T-cell (primary cell): ENCODE measurements around the gene COL23A1. TPM values are rescaled to one million over a fixed set of nuclear protein-coding genes. Genes with fewer than 3 reads are reported as not detected.

Experiments used
- ATAC-seq, 4 experiments: fragments of 200-7000 bp in 3 of 4; fragments of 150-1000 bp in 1 of 4; cut with Tn5 transposase; replicated peaks in 1 of 4; 1 replicate in 3 of 4; 2 replicates in 1 of 4; pipeline ENCODE4 v1.10.0; 2021; ENCODE audit warnings: moderate library complexity in 3 of 4, mild to moderate bottlenecking in 2 of 4, moderate number of reproducible peaks in 1 of 4
- CTCF ChIA-PET, 2 donors: fragments of 300-600 bp; sonication (Branson Sonifier 250); formaldehyde crosslinking; loops; one replicate each; lab custom pipeline; 2022; ENCODE audit warnings: antibody characterized with exemption in 2 of 2; lab: Charles Lee
- POLR2A ChIA-PET, 2 donors: fragments of 300-600 bp; sonication (Branson Sonifier 250); formaldehyde crosslinking; loops; one replicate each; lab custom pipeline; 2022; ENCODE audit warnings: antibody characterized with exemption in 2 of 2; lab: Charles Lee
- DNase-seq, 35 experiments: peaks; one replicate each; pipeline versions ENCODE4 v3.0.0 to v3.0.0-alpha.2; 2013 to 2023
- H3K27ac ChIP-seq: one replicate; pipeline ENCODE4 v1.5.1; 2013; ENCODE audit warnings: low read length
- H3K27me3 ChIP-seq, 2 experiments: replicated peaks in 1 of 2; 1 replicate in 1 of 2; 2 replicates in 1 of 2; pipeline versions ENCODE4 v1.6.1 to v1.7.0; 2013; ENCODE audit warnings: low read length in 1 of 2, mixed read lengths in 1 of 2; ENCODE audit not compliant: control insufficient read depth in 2 of 2, insufficient read depth in 2 of 2; ENCODE audit errors: extremely low read depth in 1 of 2
- H3K36me3 ChIP-seq, 2 donors: 1 replicate in 1 of 2; 2 replicates in 1 of 2; pipeline versions ENCODE4 v1.6.1 to v1.7.0; 2013; ENCODE audit warnings: low read length in 1 of 2; ENCODE audit not compliant: control insufficient read depth in 2 of 2, insufficient read depth in 1 of 2; ENCODE audit errors: extremely low read depth in 1 of 2
- H3K4me1 ChIP-seq, 2 experiments: 1 replicate in 1 of 2; 2 replicates in 1 of 2; pipeline versions ENCODE4 v1.6.1 to v1.7.0; 2013; ENCODE audit warnings: low read length in 2 of 2, mixed read lengths in 1 of 2; ENCODE audit not compliant: insufficient read depth in 2 of 2, control insufficient read depth in 1 of 2; ENCODE audit errors: extremely low read depth in 1 of 2
- H3K4me3 ChIP-seq, 2 donors: 1 replicate in 1 of 2; 2 replicates in 1 of 2; pipeline versions ENCODE4 v1.5.1 to v1.7.0; 2013; ENCODE audit warnings: mild to moderate bottlenecking in 2 of 2, low read length in 1 of 2, moderate library complexity in 1 of 2; ENCODE audit not compliant: control insufficient read depth in 1 of 2; ENCODE audit errors: extremely low read depth in 1 of 2
- H3K9me3 ChIP-seq: 2 replicates; pipeline ENCODE4 v1.7.0; 2013
- H3K27ac Mint-ChIP-seq, 2 donors: one replicate each; pipeline ENCODE4 v1.8.0; 2020 to 2021; ENCODE audit warnings: mild to moderate bottlenecking in 2 of 2, mixed read lengths in 2 of 2
- H3K27me3 Mint-ChIP-seq, 2 donors: one replicate each; pipeline ENCODE4 v1.8.0; 2021 to 2022; ENCODE audit warnings: mixed read lengths in 2 of 2
- H3K36me3 Mint-ChIP-seq: one replicate; pipeline ENCODE4 v1.8.0; 2021; ENCODE audit warnings: mixed read lengths
- H3K4me1 Mint-ChIP-seq, 3 donors: one replicate each; pipeline ENCODE4 v1.8.0; 2020 to 2022; ENCODE audit warnings: mixed read lengths in 3 of 3, mild to moderate bottlenecking in 1 of 3
- H3K4me3 Mint-ChIP-seq, 3 donors: one replicate each; pipeline ENCODE4 v1.8.0; 2020 to 2022; ENCODE audit warnings: mild to moderate bottlenecking in 3 of 3, mixed read lengths in 3 of 3, moderate library complexity in 3 of 3
- H3K9me3 Mint-ChIP-seq, 3 donors: one replicate each; pipeline ENCODE4 v1.8.0; 2020 to 2022; ENCODE audit warnings: mixed read lengths in 3 of 3
- WGBS: methylation state at CpG from one replicate; pipeline ENCODE4 v1.1.5; 2013; ENCODE audit warnings: missing lambda C conversion rate; ENCODE audit not compliant: insufficient coverage; 5-methylcytosine and 5-hydroxymethylcytosine counted together
- total RNA-seq, 35 experiments: library from RNA in 6 of 35; stranded (reverse) in 6 of 35; fragments of 120-200 nt in 1 of 35; gene quantifications; one replicate each; pipeline versions ENCODE4 v1.2.1 to v1.2.4 and lab custom pipeline; 2013 to 2026

The COL23A1 gene
- total RNA-seq, 5 donors from 2014 or later (not counting 1 experiment from before 2014, with no cell fraction given), result 0.07 to 0.13 TPM; not detected in 3

DNA sequence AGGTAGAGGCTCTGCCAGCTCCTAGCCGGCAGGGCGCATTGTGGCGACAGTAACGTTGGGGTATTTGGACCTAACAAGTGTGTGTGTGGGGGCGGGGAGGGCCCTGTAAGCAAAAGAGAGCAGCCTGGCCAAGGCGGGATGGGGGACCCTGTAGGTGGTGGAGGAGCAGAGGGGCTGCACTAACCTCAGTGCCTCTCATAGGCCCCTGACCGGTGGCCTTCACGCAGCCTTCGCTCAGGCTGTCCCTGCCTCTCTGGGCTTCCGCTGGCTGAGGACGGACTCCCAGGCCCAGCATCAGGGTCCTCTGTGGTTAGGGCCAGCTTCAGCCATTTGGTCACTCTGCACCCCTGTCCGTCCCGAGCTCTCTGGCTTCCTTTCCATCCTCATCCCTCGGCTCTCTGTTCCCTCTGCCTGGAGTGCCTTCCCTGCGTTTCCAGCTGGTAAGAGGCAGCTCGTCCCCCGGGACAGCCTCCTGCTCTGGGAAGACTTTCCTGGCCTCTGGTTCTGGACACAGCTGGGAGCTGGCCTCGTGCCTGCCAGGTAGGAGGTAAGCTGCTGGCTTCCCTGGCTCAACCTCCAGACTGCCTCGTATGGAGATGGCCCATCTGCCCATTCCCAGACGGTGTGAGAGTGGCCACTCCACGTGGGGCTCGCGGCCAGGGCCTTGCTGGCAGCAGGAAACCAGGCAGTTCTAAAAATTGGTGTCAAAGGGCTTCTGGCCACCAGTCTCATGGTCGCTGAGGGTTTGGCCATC lies 318.3 kb downstream of the COL23A1 start:
- Mint-ChIP-seq H3K27me3 (peaks cover 3 to 5% of the 10 kb centered on the region in 2 donors), H3K36me3 (no peaks in the 10 kb centered on the region), H3K9me3 (peaks cover 0 to 5% (median 0%) of the 10 kb centered on the region in 3 donors), H3K4me1 (no peaks in the 10 kb centered on the region), H3K4me3 (no peak overlapping the region), H3K27ac (no peak overlapping the region)
- Histone ChIP-seq H3K4me1 (no peaks in the 10 kb centered on the region), H3K27me3 (peaks cover 0 to 24% of the 10 kb centered on the region in 2 experiments), H3K36me3 (no peaks in the 10 kb centered on the region), H3K9me3 (no peaks in the 10 kb centered on the region), H3K27ac (no peak overlapping the region), H3K4me3 (no peak overlapping the region)
- DNase-seq (no peak), ATAC-seq (no peak)
- WGBS, result 87% methylated on average over 23 of the region's 24 CpGs
- ChIA-PET POLR2A (no interaction called here), CTCF (no interaction called here)

DNA sequence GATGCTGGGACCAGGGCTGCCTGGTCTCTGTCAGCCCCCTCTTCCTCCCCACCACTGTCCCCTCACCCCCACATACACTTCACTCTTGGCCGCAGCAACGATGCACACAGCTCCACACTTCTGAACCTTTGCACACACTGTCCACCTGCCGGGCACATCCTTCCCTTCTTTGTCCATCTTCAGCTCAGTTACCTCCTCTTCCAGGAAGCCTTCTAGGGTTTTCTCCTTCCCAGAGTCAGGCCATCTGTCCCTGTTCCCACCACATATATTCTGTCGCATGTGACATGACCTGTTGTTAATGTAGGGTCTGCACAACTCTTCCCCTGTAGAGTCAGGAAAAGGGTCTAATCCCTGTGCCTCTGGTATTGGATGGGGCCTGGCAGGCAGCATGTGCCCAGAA lies 319.0 kb downstream of the COL23A1 start:
- Mint-ChIP-seq H3K27ac (no peak overlapping the region), H3K4me3 (no peak overlapping the region), H3K9me3 (peaks cover 0 to 5% (median 0%) of the 10 kb centered on the region in 3 donors), H3K4me1 (no peaks in the 10 kb centered on the region), H3K27me3 (peaks cover 3 to 5% of the 10 kb centered on the region in 2 donors), H3K36me3 (no peaks in the 10 kb centered on the region)
- no peaks in the 10 kb centered on the region for H3K4me1 ChIP-seq
- DNase-seq (no peak), ATAC-seq (no peak)
- H3K27me3 ChIP-seq, result peaks cover 0 to 24% of the 10 kb centered on the region in 2 experiments
- H3K36me3 ChIP-seq, result no peaks in the 10 kb centered on the region
- H3K4me3 ChIP-seq, result no peak overlapping the region
- WGBS, result 90% methylated on average over 3 of the region's 4 CpGs
- no peaks in the 10 kb centered on the region for H3K9me3 ChIP-seq
- POLR2A ChIA-PET, result no interaction called here
- H3K27ac ChIP-seq, result no peak overlapping the region
- CTCF ChIA-PET, result no interaction called here

DNA sequence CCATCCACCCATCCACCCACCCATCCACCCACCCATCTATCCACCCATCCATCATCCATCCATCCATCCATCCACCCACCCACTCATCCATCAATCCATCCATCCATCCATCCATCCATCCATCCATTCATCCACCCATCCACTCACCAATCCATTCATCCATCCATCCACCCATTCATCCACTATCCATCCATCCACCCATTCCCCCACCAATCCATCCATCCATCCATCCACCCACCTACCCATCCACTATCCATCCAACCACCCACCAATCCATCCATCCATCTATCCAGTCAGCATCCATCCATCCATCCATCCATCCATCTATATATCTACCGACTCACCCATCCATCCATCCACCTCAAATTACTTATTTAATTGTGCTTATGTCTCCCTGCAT lies 320.7 kb downstream of the COL23A1 start:
- Mint-ChIP-seq H3K27ac (no peak overlapping the region), H3K36me3 (no peaks in the 10 kb centered on the region), H3K4me3 (no peak overlapping the region), H3K4me1 (no peaks in the 10 kb centered on the region), H3K27me3 (peaks cover 0 to 5% of the 10 kb centered on the region in 2 donors), H3K9me3 (no peaks in the 10 kb centered on the region)
- CTCF ChIA-PET, result interaction anchor here in 1 of 2 donors (0.6 kb wide), 1 partner anchor 11 kb away, joined by 3 read pairs; no protein-coding TSS in a partner anchor
- H3K27ac ChIP-seq, result no peak overlapping the region
- ATAC-seq (no peak), DNase-seq (no peak)
- 90% methylated on average over 1 of the region's 1 CpG for WGBS
- H3K27me3 ChIP-seq, result peaks cover 0 to 20% of the 10 kb centered on the region in 2 experiments
- no peaks in the 10 kb centered on the region for H3K36me3 ChIP-seq
- no peaks in the 10 kb centered on the region for H3K9me3 ChIP-seq
- H3K4me1 ChIP-seq, result no peaks in the 10 kb centered on the region
- POLR2A ChIA-PET, result no interaction called here
- H3K4me3 ChIP-seq, result no peak overlapping the region

DNA sequence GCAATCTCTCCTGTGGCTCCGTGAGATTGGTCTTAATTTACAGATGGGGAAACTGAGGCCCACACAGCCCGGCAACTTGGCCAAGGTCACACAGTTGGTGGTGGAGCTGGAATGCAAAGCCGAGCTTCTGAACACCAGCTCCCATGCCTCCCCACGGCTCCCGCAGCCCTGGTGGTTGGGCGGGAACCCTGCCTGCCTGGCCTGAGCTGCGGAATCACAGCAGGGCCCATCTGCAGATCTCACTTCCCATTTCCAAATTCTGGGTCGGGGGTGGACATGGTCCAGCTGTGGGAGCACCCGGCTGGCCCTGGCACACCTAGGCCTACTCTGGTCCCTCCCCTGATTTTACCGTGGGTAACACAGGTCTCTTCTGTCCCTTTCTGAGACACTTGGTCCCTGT lies 322.3 kb downstream of the COL23A1 start:
- POLR2A ChIA-PET, result no interaction called here
- CTCF ChIA-PET, result no interaction called here
- H3K9me3 ChIP-seq, result no peaks in the 10 kb centered on the region

DNA sequence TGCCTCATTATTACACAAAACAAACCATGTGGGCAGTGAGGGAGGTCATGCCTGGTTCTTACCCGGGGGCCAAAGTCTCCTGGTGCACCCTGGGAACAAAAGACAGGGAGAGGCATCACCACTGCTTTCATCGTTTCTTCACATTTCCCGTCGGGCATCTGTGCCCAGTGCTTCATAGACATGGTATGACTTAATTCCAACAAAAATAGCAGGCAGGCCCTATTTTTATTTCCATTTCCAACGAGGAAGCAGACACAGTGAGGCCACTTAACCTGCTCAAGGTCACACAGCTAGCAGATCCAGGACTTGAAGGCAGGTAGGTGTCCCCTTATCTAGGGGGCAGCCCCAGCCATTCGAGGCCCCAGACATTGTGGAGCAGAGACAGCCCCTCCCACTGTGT lies 322.9 kb downstream of the COL23A1 start:
- no peak overlapping the region for H3K4me3 ChIP-seq
- no peaks in the 10 kb centered on the region for H3K9me3 ChIP-seq
- no peak overlapping the region for H3K27ac ChIP-seq
- Mint-ChIP-seq H3K4me3 (no peak overlapping the region), H3K27ac (no peak overlapping the region), H3K27me3 (peaks cover 0 to 5% of the 10 kb centered on the region in 2 donors), H3K9me3 (peaks cover 4 to 6% (median 4%) of the 10 kb centered on the region in 3 donors), H3K4me1 (no peaks in the 10 kb centered on the region), H3K36me3 (no peaks in the 10 kb centered on the region)
- H3K4me1 ChIP-seq, result no peaks in the 10 kb centered on the region
- H3K27me3 ChIP-seq, result peaks cover 0 to 7% of the 10 kb centered on the region in 2 experiments
- ATAC-seq (no peak), DNase-seq (no peak)
- ChIA-PET CTCF (no interaction called here), POLR2A (no interaction called here)
- H3K36me3 ChIP-seq, result no peaks in the 10 kb centered on the region
- 93% methylated on average over 4 of the region's 6 CpGs for WGBS

More for the DNA sequence above, 322.3 kb downstream of the COL23A1 start:
- Mint-ChIP-seq H3K27me3 (peaks cover 0 to 5% of the 10 kb centered on the region in 2 donors), H3K27ac (no peak overlapping the region), H3K36me3 (no peaks in the 10 kb centered on the region), H3K4me1 (no peaks in the 10 kb centered on the region), H3K4me3 (no peak overlapping the region), H3K9me3 (peaks cover under 1 to 6% (median 4%) of the 10 kb centered on the region in 3 donors)
- Histone ChIP-seq H3K4me3 (no peak overlapping the region), H3K27me3 (peaks cover 0 to 9% of the 10 kb centered on the region in 2 experiments), H3K27ac (no peak overlapping the region), H3K4me1 (no peaks in the 10 kb centered on the region), H3K36me3 (no peaks in the 10 kb centered on the region)
- ATAC-seq (no peak), DNase-seq (no peak)
- WGBS, result 92% methylated on average over 9 of the region's 10 CpGs

DNA sequence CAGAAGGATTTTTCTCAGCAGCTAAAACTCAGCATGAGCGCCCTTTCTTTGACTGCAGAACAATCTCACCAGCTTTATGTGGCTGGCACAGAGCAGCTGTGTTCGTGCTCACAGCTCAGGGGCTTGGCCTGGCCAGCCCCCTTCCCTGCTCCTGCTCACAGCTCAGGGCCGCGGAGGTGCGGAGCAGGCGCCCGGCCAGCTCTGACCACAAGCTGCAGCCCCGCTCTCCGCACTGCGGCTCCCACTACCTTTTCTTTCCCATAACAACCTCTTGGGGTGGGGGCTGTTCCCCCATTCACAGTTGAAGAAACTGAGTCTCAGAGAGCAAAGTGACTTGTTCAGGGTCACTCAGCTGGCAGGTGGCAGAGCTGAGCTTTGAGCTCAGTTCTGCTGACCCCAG lies 323.6 kb downstream of the COL23A1 start:
- Mint-ChIP-seq H3K4me3 (no peak overlapping the region), H3K9me3 (peaks cover 4 to 6% (median 4%) of the 10 kb centered on the region in 3 donors), H3K27me3 (peaks cover 0 to 5% of the 10 kb centered on the region in 2 donors), H3K4me1 (no peaks in the 10 kb centered on the region), H3K36me3 (no peaks in the 10 kb centered on the region), H3K27ac (no peak overlapping the region)
- H3K4me3 ChIP-seq, result no peak overlapping the region
- peaks cover 0 to 7% of the 10 kb centered on the region in 2 experiments for H3K27me3 ChIP-seq
- WGBS, result 88% methylated on average over 9 of the region's 10 CpGs
- DNase-seq, result no peak
- H3K27ac ChIP-seq, result no peak overlapping the region
- ChIA-PET POLR2A (no interaction called here), CTCF (no interaction called here)
- H3K36me3 ChIP-seq, result no peaks in the 10 kb centered on the region
- ATAC-seq, result no peak
- no peaks in the 10 kb centered on the region for H3K4me1 ChIP-seq
- no peaks in the 10 kb centered on the region for H3K9me3 ChIP-seq
